GM21825 (cell line): Measurements from ENCODE around the gene RNF19B.
A peak's percentile ranks its signal among the peaks of the same experiment; 100 is the strongest.

ENCODE experiments used
- ATAC-seq: cut with Tn5 transposase; IDR thresholded peaks from one replicate; pipeline ENCODE4 v1.9.1; 2021; ENCODE audit warnings: mild to moderate bottlenecking, moderate library complexity; ENCODE audit not compliant: unreplicated experiment

The RNF19B gene

GRCh38 chr1:32969566-32969965, 5.0 kb upstream of the RNF19B start:
- no peak for ATAC-seq

- no peak for ATAC-seq
These were observed 3.4 kb upstream of the RNF19B start for GRCh38 chr1:32967888-32968568.

GRCh38 chr1:32966900-32967299, 2.3 kb upstream of the RNF19B start:
- ATAC-seq: no peak

DNA sequence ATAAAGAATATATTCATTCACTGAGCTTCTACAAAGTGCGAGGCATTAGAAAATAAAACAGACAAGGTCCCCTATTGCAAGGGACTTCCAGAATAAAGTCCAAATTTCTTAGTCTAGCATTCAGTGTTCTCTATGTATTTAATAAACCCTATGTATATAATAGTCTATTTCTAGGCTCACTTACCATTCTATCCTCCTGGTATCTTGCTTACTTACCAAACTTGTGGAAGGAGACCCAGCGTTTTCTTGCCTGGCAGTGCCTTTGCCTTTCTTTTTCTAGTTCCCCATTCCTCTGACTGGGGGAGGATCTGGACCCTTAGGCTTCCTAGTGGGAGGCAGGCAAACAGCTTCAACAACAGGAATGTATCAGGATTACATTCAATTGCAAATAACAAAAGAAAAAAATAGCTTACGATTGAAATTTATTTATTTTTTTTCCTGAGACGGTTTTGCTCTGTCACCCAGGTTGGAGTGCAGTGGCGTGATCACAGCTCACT, 690 bp upstream of the RNF19B start:
- no peak for ATAC-seq

- peak; percentile 28 for ATAC-seq
These were observed 706 bp downstream of the RNF19B start for GRCh38 chr1:32963746-32964460.

GRCh38 chr1:32962248-32962896, 2.2 kb downstream of the RNF19B start:
- ATAC-seq: no peak

- no peak for ATAC-seq
These were observed 3.7 kb downstream of the RNF19B start for GRCh38 chr1:32960819-32961355.

- ATAC-seq: no peak
These were observed 4.3 kb downstream of the RNF19B start for GRCh38 chr1:32960342-32960741.

- ATAC-seq: no peak
These were observed 5.8 kb downstream of the RNF19B start for GRCh38 chr1:32958827-32959226.

GRCh38 chr1:32957017-32957416, 7.6 kb downstream of the RNF19B start:
- no peak for ATAC-seq

DNA sequence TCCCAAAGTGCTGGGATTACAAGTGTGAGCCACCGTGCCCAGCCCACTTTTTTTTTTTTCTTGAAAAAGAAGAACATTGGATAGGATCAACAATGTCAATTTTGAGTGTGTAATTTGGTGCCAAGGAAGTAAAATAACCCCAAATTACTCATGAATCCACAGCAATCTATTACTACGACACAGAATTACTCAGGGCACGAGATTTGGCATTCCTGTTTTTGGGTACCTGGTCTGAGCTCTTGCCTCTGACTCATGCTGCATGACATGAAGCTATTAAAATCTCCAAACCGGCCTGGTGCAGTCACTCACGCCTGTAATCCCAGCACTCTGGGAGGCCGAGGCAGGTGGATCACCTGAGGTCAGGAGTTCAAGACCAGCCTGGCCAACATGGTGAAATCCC, 10.4 kb downstream of the RNF19B start:
- no peak for ATAC-seq

DNA sequence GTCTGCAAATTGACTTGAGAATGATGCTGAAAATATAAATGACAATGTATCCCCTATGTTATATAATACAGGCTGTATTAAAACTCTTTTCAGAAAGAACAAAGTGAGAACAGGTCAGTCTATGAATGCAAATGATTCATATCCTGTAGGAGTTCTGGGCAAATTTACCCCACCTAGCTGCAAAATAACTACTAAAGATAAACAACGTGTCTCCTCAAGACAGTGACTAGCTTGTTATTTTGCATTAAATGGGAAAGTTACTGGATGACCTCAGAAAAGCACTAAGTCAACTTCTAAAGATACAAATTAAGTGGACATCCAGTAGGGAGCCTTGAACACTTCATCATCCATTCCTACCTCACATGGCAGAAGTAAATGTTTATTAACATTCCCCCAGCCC, 11.1 kb downstream of the RNF19B start:
- no peak for ATAC-seq

- ATAC-seq: no peak
These were observed 15.1 kb downstream of the RNF19B start for GRCh38 chr1:32949519-32949918.

DNA sequence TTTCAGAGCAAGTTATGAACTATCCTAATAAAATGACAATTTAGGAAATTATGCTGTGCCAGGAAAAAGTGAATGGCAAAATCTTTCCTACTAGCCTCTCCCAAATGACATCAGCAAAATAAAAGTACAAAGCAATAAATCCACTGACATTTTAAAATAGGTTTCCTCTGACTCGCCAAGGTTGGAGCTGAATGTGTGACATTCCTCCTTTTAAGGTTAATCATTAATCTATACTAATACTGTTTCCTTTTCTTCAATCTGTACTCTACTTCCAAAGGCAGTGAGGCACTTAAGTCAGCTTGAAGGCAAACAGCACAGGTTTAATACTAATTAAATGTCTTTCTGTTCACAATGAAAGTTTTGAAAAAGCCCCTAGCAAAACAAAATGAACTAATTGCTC, 15.7 kb downstream of the RNF19B start:
- no peak for ATAC-seq

GRCh38 chr1:32948390-32948722, 16.3 kb downstream of the RNF19B start:
- ATAC-seq: no peak

DNA sequence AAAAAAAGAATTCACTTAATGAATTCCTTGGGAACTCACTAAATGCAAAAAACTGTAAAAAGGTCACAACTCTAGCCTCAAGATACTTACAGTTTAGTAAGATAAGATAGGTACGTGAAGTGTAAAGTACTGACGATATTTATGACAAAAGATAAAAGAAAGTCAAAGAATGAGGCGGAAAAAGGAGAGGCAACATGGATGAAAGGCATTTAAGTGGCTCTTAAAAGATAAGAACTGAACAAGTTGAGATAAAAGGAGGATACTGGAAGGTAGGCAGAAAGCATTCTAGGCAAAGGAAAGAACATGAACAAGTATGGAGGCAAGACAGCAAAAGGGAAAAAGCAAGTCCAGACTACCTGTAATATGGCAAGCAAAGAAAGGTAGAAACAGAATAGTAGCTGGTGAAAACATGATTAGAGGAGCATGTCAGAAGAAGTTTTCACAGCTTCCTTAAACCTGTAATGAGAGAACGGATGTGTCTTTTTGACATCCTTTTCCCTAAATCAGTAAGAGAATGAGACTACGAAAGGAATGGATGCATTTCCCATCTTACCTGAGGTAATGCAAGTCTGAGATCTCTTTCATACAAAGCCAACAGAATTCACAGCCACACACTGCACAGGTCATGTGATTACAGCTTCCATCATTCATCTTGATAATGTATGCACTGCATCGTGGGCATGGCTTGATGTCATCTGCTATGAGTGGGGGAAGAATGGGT, 16.8 kb downstream of the RNF19B start:
- no peak for ATAC-seq

- ATAC-seq: no peak
These were observed 18.2 kb downstream of the RNF19B start for GRCh38 chr1:32946413-32946812.

- no peak for ATAC-seq
These were observed 20.4 kb downstream of the RNF19B start for GRCh38 chr1:32944180-32944579.

DNA sequence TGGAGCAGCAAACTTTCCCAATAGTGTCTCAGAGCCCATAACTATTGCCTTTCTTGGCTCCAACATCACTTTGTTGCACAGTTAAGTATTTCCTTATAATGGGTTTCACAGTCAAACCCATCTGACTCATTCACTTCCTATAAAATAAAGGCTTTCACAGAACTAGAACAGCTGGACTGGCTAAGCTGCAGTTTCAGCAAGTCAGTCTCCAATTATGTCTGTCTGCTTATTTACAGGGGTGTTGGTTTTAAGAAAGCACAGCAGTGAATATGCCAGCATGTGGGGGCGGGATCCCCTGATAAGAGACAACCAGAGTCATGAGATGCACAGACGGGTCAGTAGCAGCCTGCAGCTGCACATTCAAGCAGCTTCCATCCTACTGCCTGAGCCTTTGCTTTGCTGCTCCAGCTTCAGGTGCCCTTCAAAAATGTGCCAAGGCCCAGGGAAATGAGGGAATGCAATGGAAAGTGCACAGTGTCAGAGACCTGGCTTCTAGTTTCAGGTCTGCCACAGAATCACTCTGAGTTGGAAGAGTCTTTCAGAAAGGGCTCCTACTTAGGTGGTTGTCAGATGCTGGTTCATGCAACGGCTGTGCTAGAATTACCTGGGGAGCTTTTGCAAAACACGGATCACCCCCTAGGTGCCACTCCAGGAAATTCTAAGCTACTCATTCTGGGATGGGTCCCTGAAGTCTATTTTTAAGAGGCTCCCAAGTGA, 24.8 kb downstream of the RNF19B start:
- ATAC-seq: no peak

DNA sequence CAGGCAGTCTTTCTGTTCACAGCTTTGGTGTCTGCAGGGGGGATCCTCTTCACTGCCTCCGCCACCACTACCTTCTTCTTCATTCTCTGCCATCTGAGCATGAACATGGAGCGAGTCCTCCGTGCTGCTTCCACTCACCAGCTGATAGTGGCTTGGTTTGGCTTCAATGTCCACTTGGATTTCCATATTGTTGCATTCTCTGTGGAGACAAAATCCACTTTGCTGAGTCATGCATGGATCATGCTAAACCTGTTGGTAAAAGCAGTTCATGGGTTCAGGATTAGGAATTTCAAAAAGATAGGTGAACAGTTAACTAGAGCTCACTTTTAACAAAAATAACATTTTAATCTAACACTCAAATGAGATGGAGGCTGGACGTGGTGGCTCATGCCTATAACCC, 27.5 kb downstream of the RNF19B start:
- ATAC-seq: no peak

GRCh38 chr1:32934535-32934934, 30.1 kb downstream of the RNF19B start:
- ATAC-seq: no peak
